SK-N-SH (cell line): ENCODE data around the gene RAB15. TPM values are rescaled to one million over a fixed set of nuclear protein-coding genes. Genes with fewer than 3 reads are reported as not detected.

Experiments used
- CTCF ChIA-PET: fragments of 300-600, 350-600 bp; formaldehyde crosslinking; extraction: SDS; loops from one replicate; lab custom pipeline; 2021; lab: Yijun Ruan, JAX
- POLR2A ChIA-PET: fragments of 350-600 bp; sonication (Branson Sonifier 250); formaldehyde crosslinking; extraction: SDS; loops from one replicate; lab custom pipeline; 2020; ENCODE audit warnings: antibody characterized with exemption, inconsistent platforms; lab: Yijun Ruan, JAX
- DNase-seq: peaks from one replicate; pipeline ENCODE4 v3.0.0; 2012
- H2AFZ ChIP-seq: fragments of 200-600 bp; sonication (generic); 2 replicates; pipeline ENCODE4 v1.8.1; 2016; ENCODE audit warnings: antibody characterized with exemption, mild to moderate bottlenecking, low read depth
- H3F3A ChIP-seq: fragments of 200-600 bp; sonication (generic); replicated peaks from 2 replicates; pipeline ENCODE3; 2016; ENCODE audit warnings: antibody characterized with exemption, mild to moderate bottlenecking; ENCODE audit not compliant: insufficient read depth
- H3K27ac ChIP-seq, 2 experiments: fragments of 200-500 bp in 1 of 2; fragments of 200-600 bp in 1 of 2; sonication (Bioruptor generic) in 1 of 2; sonication (generic), shearing (Covaris generic) in 1 of 2; 2 replicates each; pipeline versions ENCODE4 v1.5.1 to v1.6.1; 2014 to 2016; ENCODE audit warnings: low read depth in 2 of 2, inconsistent platforms in 1 of 2, low read length in 1 of 2, mild to moderate bottlenecking in 1 of 2, mixed read lengths in 1 of 2
- H3K27me3 ChIP-seq: fragments of 200-600 bp; sonication (generic), shearing (Covaris generic); 2 replicates; pipeline ENCODE4 v1.6.1; 2016; ENCODE audit warnings: mixed run types; ENCODE audit not compliant: insufficient read depth
- H3K36me3 ChIP-seq, 2 experiments: fragments of 200-500 bp in 1 of 2; fragments of 200-600 bp in 1 of 2; sonication (Bioruptor generic) in 1 of 2; sonication (generic) in 1 of 2; replicated peaks in 1 of 2; 2 replicates each; pipeline versions ENCODE3 to v1.5.1; 2014 to 2016; ENCODE audit warnings: low read length in 1 of 2, mild to moderate bottlenecking in 1 of 2; ENCODE audit not compliant: insufficient read depth in 2 of 2, control insufficient read depth in 1 of 2
- H3K4me1 ChIP-seq, 2 experiments: fragments of 200-500 bp in 1 of 2; fragments of 200-600 bp in 1 of 2; sonication (Bioruptor generic) in 1 of 2; sonication (generic), shearing (Covaris generic) in 1 of 2; 2 replicates each; pipeline versions ENCODE4 v1.5.1 to v1.6.1; 2014 to 2016; ENCODE audit warnings: low read depth in 1 of 2, low read length in 1 of 2, mixed run types in 1 of 2; ENCODE audit not compliant: insufficient read depth in 2 of 2, control insufficient read depth in 1 of 2
- H3K4me2 ChIP-seq: fragments of 200-600 bp; sonication (generic), shearing (Covaris generic); 2 replicates; pipeline ENCODE4 v1.6.1; 2017; ENCODE audit warnings: mixed run types
- H3K4me3 ChIP-seq, 2 experiments: fragments of 200-500 bp in 1 of 2; fragments of 200-600 bp in 1 of 2; sonication (Bioruptor generic) in 1 of 2; sonication (generic), shearing (Covaris generic) in 1 of 2; 2 replicates each; pipeline versions ENCODE4 v1.5.1 to v1.8.1; 2014 to 2016; ENCODE audit warnings: low read depth in 2 of 2, inconsistent platforms in 1 of 2, low read length in 1 of 2, mild to moderate bottlenecking in 1 of 2, mixed read lengths in 1 of 2, moderate library complexity in 1 of 2
- H3K79me2 ChIP-seq: fragments of 200-600 bp; sonication (generic); 2 replicates; pipeline ENCODE4 v1.8.1; 2017; ENCODE audit warnings: mild to moderate bottlenecking; ENCODE audit not compliant: insufficient read depth
- H3K9ac ChIP-seq: fragments of 200-600 bp; sonication (generic); 2 replicates; pipeline ENCODE4 v1.6.1; 2017; ENCODE audit warnings: mixed run types
- H3K9me2 ChIP-seq: fragments of 200-600 bp; sonication (generic); 2 replicates; pipeline ENCODE4 v1.6.1; 2017; ENCODE audit warnings: mixed run types
- H3K9me3 ChIP-seq: fragments of 200-600 bp; sonication (generic); 2 replicates; pipeline ENCODE4 v1.6.1; 2017; ENCODE audit warnings: mixed run types, mild to moderate bottlenecking, moderate library complexity
- H4K20me1 ChIP-seq: fragments of 200-600 bp; sonication (generic); 2 replicates; pipeline ENCODE4 v1.6.1; 2017; ENCODE audit warnings: mild to moderate bottlenecking, mixed run types; ENCODE audit not compliant: insufficient read depth
- EP300 ChIP-seq, 2 experiments: IDR thresholded peaks; 2 replicates each; pipeline versions ENCODE4 v1.4.0 to v1.6.1; 2012; ENCODE audit warnings: borderline replicate concordance in 1 of 2, low read depth in 1 of 2, low read length in 1 of 2
- EZH2phosphoT487 ChIP-seq: fragments of 200-600 bp; sonication (generic); IDR thresholded peaks from 2 replicates; pipeline ENCODE4 v1.6.1; 2017; ENCODE audit warnings: low read depth, mixed run types, mild to moderate bottlenecking, antibody characterized with exemption, moderate library complexity, borderline replicate concordance
- FOXM1 ChIP-seq: IDR thresholded peaks from 2 replicates; pipeline ENCODE4 v1.4.0; 2012; ENCODE audit warnings: low read depth, mild to moderate bottlenecking
- GATA2 ChIP-seq: sonication (generic); formaldehyde crosslinking; IDR thresholded peaks from 2 replicates; pipeline ENCODE4 v1.5.0; 2020; ENCODE audit warnings: mild to moderate bottlenecking, missing genetic modification reagents
- NFIC ChIP-seq: IDR thresholded peaks from 2 replicates; pipeline ENCODE4 v1.4.0; 2012; ENCODE audit warnings: borderline replicate concordance
- POLR2AphosphoS5 ChIP-seq: IDR thresholded peaks from 2 replicates; pipeline ENCODE4 v1.6.1; 2012; ENCODE audit warnings: low read depth, low read length
- RAD21 ChIP-seq: IDR thresholded peaks from 2 replicates; pipeline ENCODE4 v1.6.1; 2012; ENCODE audit warnings: mild to moderate bottlenecking, low read length
- RFX5 ChIP-seq: IDR thresholded peaks from 2 replicates; pipeline ENCODE4 v1.6.1; 2012; ENCODE audit warnings: mild to moderate bottlenecking, improper control_type of control experiment, low read length
- SMC3 ChIP-seq: IDR thresholded peaks from 2 replicates; pipeline ENCODE4 v1.6.1; 2012; ENCODE audit warnings: low read depth, low read length, improper control_type of control experiment
- TCF12 ChIP-seq: IDR thresholded peaks from 2 replicates; pipeline ENCODE4 v1.4.0; 2012
- WGBS: methylation state at CpG from one replicate; pipeline ENCODE4 v1.1.6; 2017; ENCODE audit warnings: low lambda C conversion rate; 5-methylcytosine and 5-hydroxymethylcytosine counted together
- polyA plus RNA-seq, 3 experiments: library from polyadenylated mRNA; depleted of rRNA; stranded (reverse); fragments of >200 nt; gene quantifications; 2 replicates each; pipeline ENCODE4 v1.2.3, GENCODE V29; 2012
- TF ChIP-seq, protein P1 (sequence below): fragments of 200-600 bp; sonication (generic); IDR thresholded peaks from 2 replicates; pipeline ENCODE4 v1.6.1; 2017; ENCODE audit warnings: antibody characterized with exemption, mild to moderate bottlenecking, moderate library complexity
- TF ChIP-seq, protein P2 (sequence below): fragments of 150-350 bp; IDR thresholded peaks from 2 replicates; pipeline ENCODE4 v1.6.1; 2016; ENCODE audit warnings: mild to moderate bottlenecking, low read depth, low read length

Gene RAB15
- polyA plus RNA-seq, 1 of the 3 experiments (the other 2 are of a cell fraction): 14.2 TPM

DNA sequence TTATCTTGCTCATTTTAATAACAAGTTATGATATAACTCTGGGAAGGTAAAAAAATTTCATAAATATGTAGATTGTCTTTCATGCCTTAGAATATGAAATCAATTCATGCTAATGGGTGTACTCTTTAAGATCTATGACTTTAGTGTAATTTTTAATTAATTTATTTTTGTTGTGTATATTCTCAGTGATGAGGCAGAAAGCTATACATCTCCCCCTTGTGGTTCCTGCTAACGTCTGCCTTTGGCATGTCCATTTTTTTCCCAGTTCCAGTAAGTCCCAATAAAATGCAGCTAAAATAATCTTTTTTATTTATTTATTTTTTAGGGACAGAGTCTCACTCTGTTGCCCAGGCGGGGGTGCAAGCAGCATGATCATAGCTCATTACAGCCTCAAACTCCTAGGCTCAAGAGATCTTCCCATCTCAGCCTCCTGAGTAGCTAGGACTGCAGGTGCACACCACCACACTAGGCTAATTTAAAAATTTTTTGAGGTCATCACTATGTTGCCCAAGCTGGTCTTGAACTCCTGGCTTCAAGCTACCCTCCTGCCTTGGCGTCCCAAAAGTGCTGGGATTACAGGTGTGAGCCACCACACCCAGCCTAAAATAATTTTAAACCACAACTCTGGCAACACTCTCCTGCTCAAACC is 61.2 kb downstream of the RAB15 start:
- CTCF ChIA-PET: interaction anchor here (0.6 to 5.5 kb wide), 39 partner anchors 8 to 274 kb away, joined by 3 to 44 read pairs (median 4); partner anchors contain the start of gene FNTB
- TF ChIP-seq, protein P1, sequence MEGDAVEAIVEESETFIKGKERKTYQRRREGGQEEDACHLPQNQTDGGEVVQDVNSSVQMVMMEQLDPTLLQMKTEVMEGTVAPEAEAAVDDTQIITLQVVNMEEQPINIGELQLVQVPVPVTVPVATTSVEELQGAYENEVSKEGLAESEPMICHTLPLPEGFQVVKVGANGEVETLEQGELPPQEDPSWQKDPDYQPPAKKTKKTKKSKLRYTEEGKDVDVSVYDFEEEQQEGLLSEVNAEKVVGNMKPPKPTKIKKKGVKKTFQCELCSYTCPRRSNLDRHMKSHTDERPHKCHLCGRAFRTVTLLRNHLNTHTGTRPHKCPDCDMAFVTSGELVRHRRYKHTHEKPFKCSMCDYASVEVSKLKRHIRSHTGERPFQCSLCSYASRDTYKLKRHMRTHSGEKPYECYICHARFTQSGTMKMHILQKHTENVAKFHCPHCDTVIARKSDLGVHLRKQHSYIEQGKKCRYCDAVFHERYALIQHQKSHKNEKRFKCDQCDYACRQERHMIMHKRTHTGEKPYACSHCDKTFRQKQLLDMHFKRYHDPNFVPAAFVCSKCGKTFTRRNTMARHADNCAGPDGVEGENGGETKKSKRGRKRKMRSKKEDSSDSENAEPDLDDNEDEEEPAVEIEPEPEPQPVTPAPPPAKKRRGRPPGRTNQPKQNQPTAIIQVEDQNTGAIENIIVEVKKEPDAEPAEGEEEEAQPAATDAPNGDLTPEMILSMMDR: peak; percentile 87
- TF ChIP-seq POLR2AphosphoS5 (no peak), SMC3 (peak; percentile 42), RAD21 (peak; percentile 67)
- Histone ChIP-seq H4K20me1 (no peaks in the 10 kb centered on the region), H3K9ac (no peak overlapping the region), H3K36me3 (no peaks in the 10 kb centered on the region), H3K79me2 (peaks cover 17% of the 10 kb centered on the region), H3K4me2 (no peak overlapping the region), H3K4me3 (no peak overlapping the region), H3K4me1 (peaks cover 0 to 9% of the 10 kb centered on the region in 2 experiments; a peak in 2 of 4 replicates), H2AFZ (no peak overlapping the region), H3K27me3 (no peaks in the 10 kb centered on the region), H3K9me3 (no peaks in the 10 kb centered on the region), H3K27ac (no peak overlapping the region), H3F3A (peaks cover 3% of the 10 kb centered on the region), H3K9me2 (no peaks in the 10 kb centered on the region)
- DNase-seq: peak; percentile 35
- POLR2A ChIA-PET: interaction anchor here (0.6 kb wide), 1 partner anchor 43 kb away, joined by 3 read pairs; no protein-coding TSS in a partner anchor
- 2% methylated on average over 3 of the region's 3 CpGs for WGBS

DNA sequence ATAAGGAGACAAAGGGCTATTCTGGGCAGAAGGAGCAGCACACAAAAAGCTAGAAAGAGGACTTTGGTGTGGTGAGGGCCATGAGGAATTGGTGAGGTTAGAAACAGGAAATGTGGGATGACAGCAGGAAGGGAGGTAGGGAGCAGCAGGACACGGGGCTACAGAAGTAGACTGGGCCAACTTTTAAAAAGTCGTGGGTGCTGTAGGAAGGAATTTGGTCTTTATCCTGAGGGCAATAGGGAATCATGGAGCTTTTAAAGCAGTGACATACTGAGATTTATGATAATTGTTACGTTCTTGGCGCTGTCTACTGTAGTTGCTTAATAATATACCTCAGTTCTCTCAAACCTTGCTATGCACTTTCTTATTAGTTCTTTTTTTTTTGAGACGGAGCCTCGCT is 66.1 kb downstream of the RAB15 start:
- WGBS: 56% methylated on average over 6 of the region's 6 CpGs
- DNase-seq: no peak
- no peaks in the 10 kb centered on the region for H4K20me1 ChIP-seq
- no peak overlapping the region for H3K4me3 ChIP-seq
- no peaks in the 10 kb centered on the region for H3K79me2 ChIP-seq
- no peaks in the 10 kb centered on the region for H3K27me3 ChIP-seq
- ChIA-PET CTCF (interaction anchor here (0.7 to 1.4 kb wide), 6 partner anchors 14 to 142 kb away, joined by 3 to 6 read pairs (median 3); no protein-coding TSS in a partner anchor), POLR2A (no interaction called here)
- peak overlapping the region; percentile 60; the same call in 1 of the 2 replicates for H2AFZ ChIP-seq
- H3F3A ChIP-seq: no peaks in the 10 kb centered on the region
- H3K9me2 ChIP-seq: no peaks in the 10 kb centered on the region
- TF ChIP-seq TCF12 (peak; percentile 16; the same call in 1 of the 2 replicates), NFIC (no peak)
- peaks cover 0 to 2% of the 10 kb centered on the region in 2 experiments; a peak in 1 of 4 replicates for H3K4me1 ChIP-seq
- no peak overlapping the region for H3K9ac ChIP-seq
- H3K27ac ChIP-seq: no peak overlapping the region
- no peak overlapping the region for H3K4me2 ChIP-seq
- H3K36me3 ChIP-seq: no peaks in the 10 kb centered on the region
- no peaks in the 10 kb centered on the region for H3K9me3 ChIP-seq

DNA sequence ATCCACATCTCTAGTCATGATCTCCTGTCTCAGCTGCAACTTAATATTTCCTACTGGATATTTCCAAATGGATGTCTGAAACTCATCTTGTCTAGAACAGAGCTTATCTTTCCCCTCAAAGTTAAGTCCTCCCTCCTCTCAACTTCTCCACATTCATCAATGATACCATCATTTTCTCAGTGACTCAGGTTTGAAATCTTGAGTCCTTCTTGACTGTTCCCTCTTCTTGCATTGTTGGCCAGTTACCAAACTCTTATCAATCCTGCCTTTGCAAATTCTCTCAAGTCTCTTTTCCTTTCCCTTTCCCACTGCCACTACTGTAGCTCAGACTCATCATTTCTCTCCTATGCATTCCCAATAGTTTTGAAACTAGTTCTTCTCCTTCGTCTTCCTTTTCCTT is 72.2 kb downstream of the RAB15 start:
- POLR2A ChIA-PET: no interaction called here
- Histone ChIP-seq H3K27ac (no peak overlapping the region), H2AFZ (no peak overlapping the region), H3K27me3 (no peaks in the 10 kb centered on the region), H3K9me2 (no peaks in the 10 kb centered on the region), H4K20me1 (no peaks in the 10 kb centered on the region), H3K9me3 (no peaks in the 10 kb centered on the region), H3K4me1 (no peaks in the 10 kb centered on the region), H3K4me2 (no peak overlapping the region), H3K79me2 (no peaks in the 10 kb centered on the region), H3F3A (no peaks in the 10 kb centered on the region), H3K36me3 (no peaks in the 10 kb centered on the region), H3K9ac (no peak overlapping the region), H3K4me3 (no peak overlapping the region)
- TF ChIP-seq EZH2phosphoT487: no peak
- no peak for TF ChIP-seq RFX5
- no peak for TF ChIP-seq FOXM1
- TF ChIP-seq GATA2: no peak
- TF ChIP-seq, protein P2, sequence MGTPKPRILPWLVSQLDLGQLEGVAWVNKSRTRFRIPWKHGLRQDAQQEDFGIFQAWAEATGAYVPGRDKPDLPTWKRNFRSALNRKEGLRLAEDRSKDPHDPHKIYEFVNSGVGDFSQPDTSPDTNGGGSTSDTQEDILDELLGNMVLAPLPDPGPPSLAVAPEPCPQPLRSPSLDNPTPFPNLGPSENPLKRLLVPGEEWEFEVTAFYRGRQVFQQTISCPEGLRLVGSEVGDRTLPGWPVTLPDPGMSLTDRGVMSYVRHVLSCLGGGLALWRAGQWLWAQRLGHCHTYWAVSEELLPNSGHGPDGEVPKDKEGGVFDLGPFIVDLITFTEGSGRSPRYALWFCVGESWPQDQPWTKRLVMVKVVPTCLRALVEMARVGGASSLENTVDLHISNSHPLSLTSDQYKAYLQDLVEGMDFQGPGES: no peak
- TF ChIP-seq EP300 (IDR thresholded peaks at IDR 0.05; ENCODE audit: borderline replicate concordance in 1 of 2, low read depth in 1 of 2, low read length in 1 of 2): no peak
- no peak for DNase-seq
- CTCF ChIA-PET: interaction anchor here (0.7 to 6.2 kb wide), 8 partner anchors 9 to 140 kb away, joined by 3 to 46 read pairs (median 8); partner anchors contain the start of gene FNTB
- WGBS: 74% methylated on average over 1 of the region's 1 CpG
